ENCODE results near the gene COQ8B.

COQ8B gene

DNA sequence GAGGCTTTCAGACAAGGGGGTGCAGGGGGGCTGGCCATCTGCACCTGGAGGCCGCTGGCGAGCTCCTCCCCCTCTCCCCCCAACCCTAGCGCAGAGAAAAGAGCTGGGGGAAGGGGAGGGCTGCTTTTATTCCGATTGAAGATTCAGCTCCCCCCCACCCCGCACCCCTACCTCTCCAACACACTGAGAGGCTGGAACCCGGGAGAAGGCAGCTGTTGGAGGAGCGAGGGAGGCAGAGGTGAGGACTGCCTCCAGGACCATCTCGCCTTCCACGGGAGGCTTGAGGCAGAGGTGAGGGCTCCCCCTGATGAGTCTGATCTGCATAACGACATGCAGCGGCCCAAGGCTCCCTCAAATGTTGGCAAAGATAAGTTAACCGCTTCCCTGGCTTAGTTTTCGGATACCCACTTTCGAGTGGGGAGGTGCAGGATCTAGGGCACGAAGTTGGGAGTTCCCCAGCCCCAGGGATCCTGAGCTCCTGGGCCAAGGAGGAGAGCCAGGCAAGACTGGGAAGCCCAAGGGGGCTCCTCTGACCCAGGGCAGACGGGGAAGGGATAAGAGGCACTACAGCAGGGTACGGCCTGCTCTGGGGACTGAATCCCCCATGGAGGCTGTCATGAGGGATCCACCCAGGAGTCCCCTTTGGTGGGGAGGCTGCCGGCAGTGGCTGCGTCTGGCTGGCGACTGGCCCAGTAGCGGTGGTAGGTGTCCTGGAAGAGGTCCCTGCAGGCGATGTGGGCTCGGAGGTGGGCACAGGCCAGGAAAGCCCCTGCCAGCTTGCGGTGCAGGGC is 25.1 kb downstream of the COQ8B start:
- no peak for DNase-seq (ENCODE audit: low read depth)

GRCh38 chr19:40690693-40691420 is 25.8 kb downstream of the COQ8B start:
- DNase-seq (ENCODE audit: low read depth) = peak; percentile 32

GRCh38 chr19:40690050-40690692 is 26.5 kb downstream of the COQ8B start, which contains the start of gene NUMBL:
NUMBL (minus strand) TSS chr19:40690651; CDS start chr19:40690483, 168 bp downstream.
- no peak for DNase-seq (ENCODE audit: low read depth)

GRCh38 chr19:40689339-40690049 is 27.2 kb downstream of the COQ8B start:
- no peak for DNase-seq (ENCODE audit: low read depth)

DNA sequence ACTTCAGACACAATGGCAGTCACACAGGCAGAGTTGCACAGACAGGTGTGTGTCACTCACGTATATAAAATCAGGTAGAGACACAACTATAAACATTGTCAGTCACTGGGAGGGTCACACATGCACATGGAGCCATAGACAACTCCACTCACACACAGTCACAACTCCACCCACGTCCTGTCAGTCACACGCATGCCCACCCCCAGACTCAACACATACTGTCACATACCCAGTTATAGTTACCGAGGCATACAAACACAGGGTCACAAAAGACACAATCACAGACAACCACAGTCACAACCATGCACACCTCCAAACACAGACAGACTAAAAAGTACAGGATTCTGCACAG is 27.7 kb downstream of the COQ8B start:
- no peak for DNase-seq (ENCODE audit: low read depth)

DNA sequence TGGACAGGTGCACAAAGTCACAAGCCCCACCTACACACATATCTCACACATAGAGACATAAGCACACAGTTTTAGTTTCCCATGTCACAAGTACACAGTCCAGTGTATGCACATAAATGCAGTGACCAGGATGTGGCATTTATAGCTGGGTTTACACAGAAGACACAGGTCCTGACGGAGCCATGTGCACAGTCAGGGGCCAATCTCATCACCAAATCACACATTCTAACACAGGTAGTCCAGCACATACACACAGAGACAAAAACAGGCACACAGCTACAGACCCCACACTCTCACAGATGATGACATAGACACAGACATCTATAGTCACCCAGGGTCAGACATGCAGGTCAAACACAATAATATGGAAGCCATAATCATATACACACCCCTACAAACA is 28.4 kb downstream of the COQ8B start:
- DNase-seq (ENCODE audit: low read depth) = no peak

DNA sequence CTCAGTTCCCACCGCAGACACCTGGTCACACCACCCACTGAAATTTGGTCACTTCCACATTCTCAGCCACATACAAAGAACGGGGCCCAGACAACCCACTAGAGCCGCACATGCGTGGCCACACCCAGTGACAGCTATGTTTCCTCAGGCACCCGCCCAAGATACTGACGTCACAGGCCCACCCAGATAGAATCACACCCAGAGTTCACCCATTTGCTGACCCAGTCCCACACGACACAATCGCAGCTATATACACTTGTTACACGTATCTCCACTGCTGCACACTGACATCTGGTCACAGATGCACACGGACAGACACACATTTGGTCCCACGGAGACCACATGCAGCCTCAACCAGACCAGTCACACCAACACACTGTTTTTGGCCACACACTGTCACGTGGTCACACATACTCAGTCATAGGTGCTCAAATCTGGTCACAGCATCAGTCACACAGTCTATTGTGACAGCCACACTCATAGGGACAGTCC is 29.1 kb downstream of the COQ8B start:
- no peak for DNase-seq (ENCODE audit: low read depth)

DNA sequence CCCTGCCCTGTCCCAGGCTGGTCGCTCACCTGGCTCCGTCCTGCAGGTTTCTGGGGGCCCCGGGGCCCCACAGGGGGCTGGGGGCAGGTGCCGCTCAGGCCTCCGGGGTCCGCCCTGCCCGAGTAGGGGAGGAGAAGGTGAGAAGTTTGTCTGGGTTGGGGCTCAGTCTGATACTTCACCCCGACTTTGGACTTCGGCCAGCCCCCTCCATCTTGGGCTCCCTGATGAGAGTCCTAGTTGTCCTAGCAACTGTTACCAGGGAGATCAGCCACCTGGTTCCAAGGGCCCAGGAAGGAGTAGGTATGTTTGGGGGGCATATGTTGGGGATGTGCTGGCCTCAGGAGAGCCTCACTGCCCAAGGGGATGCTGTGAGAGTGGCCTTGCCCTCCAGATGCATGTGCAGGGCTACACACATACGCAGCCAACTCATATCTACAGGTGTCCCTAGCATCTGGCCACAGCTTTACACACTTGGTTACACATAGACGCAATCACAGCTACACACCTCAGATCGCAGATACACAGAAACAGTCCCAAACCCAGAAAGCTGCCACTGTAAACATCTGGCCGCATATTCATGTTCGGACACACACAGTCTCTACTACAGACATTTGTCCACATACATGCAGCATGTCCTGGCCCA is 29.7 kb downstream of the COQ8B start:
- no peak for DNase-seq (ENCODE audit: low read depth)

DNA sequence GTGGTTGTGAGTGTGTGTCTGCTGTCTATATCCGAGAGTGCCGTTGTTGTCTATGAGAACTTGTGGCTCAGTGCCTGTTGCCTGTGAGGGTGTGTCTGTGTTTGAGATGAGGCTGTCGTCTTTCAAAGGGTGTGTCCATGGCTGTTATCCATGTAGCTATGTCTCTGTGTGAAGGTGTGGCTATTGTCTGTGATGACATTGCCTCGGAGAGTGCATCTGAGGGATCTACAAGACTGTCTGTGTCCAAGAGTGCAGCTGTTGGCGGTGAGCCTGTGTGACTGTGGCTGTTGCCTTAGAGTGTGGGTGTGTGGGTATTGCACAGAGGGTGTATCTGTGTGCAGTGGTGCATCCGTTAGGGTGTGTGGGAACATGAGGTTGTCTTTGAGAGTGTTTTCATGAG is 31.1 kb downstream of the COQ8B start:
- DNase-seq (ENCODE audit: low read depth) = no peak

- no peak for DNase-seq (ENCODE audit: low read depth)
Observed at GRCh38 chr19:40685016-40685526, 31.6 kb downstream of the COQ8B start.

DNA sequence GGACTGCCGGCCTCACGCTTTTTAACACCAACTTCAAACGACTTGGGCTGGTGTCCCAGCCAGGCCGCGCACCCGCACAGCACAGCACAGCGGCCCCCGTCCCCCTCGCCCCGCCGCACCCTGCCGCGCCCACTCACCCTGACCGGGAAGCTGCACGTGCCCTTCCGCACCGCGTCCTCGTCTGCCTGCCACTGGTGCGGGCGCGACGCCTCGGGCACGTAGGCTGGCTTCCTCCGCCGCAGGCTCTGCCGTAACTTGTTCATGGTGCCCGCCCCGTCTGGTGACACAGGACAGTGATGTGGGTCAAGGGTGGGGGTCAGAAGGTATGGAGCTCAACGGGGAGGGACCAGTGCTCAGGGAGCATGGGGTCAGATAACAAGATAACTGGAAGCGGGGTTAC is 32.4 kb downstream of the COQ8B start:
- no peak for DNase-seq (ENCODE audit: low read depth)

DNA sequence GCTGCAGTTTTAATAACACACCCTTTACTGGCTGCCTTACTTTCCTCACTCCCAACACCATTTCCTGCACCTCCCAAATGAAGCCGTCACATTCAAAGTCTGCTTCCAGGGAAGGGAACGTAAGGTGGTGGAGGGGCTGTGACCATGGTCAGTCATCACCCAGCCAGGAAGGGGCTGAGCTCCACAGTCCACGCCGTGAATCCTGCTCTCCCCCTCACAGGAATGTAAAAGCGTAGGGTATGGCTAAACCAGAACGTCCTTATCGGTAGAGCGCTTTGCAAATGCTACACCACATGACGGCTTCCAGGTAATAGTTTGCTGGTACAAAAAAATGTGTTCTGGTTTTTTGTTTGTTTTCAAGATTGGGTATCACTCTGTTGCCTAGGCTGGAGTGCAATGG is 33.2 kb downstream of the COQ8B start:
- no peak for DNase-seq (ENCODE audit: low read depth)

DNA sequence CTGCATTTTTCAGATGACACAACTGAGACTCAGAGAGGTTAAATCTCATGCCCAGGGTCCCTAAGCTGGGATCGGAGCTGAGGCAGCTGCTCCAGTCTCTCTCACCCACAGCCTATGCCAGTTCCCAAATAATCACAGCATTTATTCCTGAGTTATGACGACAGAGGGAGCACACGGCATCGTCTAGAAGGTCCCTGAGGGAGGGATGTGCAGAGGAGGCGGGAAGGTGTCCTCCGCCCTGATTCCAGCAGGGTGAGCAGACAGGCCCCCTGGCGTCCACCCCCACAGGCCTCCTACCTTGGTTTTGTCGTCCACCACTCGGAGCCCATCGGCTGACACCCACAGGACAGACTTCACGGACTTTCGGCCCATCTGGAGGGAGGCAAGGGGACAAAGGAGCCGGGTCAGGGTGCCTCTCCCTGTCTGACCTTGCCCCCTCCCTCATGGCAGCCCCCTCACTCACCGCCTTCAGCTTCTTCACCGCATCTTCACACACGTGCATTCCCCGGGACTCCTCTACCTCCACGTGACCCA is 34.2 kb downstream of the COQ8B start:
- DNase-seq (ENCODE audit: low read depth) = no peak

DNA sequence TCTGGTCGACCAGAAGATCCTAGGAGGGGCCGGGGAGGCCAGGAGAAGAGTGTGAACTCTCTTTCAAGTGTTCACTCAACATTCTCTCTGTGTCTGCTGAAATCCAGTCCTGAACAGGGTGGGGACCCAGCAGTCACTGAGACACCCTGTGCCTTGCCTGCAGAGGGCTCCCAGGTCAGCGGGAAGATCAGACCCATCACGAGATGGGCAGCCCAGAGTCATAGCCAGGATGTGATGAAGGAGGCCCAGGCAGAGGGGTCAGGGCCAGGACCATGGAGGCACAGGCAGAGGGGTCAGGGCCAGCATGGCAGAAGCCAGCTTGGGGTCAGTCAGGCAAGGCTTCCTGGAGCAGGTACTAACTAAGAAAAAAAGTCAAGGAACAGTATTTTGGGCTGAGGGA is 35.6 kb downstream of the COQ8B start:
- no peak for DNase-seq (ENCODE audit: low read depth)

DNA sequence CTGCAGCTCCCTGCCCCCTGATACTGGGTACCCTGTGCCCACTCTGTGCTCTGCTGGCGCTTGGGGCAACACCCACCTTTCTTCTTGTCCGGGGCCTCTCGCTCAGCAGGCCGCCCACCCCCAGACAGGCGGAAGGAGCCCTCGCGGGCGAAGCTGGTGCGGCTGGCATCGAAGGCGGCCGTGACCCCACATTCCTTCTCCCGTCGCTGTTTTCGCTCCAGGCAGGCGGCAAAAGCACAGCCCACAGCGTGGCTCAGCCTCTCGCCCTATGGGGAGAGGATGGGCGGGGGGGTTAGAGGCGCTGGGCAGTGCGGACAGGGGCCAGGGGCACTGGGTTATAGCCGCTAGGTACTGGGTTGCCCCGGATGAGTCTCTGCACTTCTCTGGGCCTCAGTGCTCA is 39.5 kb downstream of the COQ8B start:
- DNase-seq (ENCODE audit: low read depth) = no peak

GRCh38 chr19:40674291-40674690 is 42.4 kb downstream of the COQ8B start:
- DNase-seq (ENCODE audit: low read depth) = no peak

DNA sequence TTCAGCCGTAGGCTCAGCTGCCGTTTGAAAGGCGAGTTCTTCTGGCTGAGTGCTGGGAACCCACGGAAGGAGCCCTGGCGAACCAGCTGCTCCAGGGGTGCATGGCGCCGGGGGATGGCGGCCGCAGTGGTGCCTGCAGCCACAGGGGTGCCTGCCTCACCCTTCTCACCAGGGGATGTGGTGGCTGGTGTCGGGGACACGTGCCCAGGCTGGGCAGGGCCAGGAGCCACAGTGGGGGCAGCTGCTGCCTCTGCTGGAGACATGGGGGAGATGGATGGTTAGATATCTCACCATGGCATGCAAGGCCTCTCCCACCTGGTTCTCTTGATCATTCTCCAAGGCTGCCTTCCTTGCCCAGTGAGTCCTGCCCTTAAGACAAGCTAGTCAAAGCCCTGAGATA is 43.3 kb downstream of the COQ8B start:
- DNase-seq (ENCODE audit: low read depth) = no peak

DNA sequence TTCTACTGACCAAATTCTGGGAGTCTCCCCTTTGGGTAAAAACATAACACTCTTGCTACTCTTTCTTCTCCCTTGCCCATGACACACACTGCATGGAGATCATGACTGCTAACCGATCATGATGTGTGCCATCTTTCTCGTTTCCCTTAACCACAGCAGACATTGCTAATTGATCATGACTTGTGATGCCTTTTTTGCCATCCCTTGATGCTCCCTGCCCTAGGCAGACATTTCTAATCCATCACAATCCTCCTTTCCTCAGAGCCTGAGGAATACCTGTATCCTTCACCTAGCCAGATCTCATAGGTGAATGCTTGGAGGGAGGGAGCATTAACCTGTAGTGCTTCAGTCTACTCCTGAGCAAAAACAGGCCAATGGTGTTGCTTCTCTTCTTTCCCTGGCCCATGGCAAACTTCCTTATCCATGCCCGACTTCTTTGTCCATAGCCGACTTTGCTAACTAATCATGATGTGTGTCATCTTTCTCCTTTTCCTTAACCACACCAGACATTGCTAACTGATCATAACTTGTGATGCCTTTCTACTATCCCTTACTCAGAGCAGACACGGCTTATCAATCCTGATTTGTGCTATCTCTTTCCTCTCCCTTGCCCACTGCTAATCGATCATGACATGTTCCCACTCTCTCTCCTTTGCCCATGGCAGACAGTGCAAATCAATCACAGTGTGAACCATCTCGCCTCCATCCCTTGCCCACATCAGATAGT is 44.0 kb downstream of the COQ8B start:
- DNase-seq (ENCODE audit: low read depth) = no peak

DNA sequence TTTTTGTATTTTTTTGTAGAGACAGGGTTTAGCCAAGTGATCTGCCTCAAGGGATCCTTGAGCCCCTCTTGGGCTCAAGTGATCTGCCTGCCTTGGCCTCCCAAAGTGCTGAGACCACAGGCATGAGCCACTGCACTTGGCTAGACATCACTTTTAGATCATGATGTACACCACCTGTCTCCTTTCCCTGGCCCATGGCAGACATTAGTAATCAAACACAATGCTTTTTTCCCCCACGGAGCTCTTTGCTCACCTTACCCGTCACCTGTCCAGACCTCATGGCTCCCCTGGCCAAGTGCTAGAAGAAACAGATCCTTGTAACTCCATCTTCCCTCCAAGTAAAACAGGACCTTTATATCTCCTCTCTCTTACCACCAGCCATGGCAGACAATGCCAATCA is 44.6 kb downstream of the COQ8B start:
- DNase-seq (ENCODE audit: low read depth) = no peak

DNA sequence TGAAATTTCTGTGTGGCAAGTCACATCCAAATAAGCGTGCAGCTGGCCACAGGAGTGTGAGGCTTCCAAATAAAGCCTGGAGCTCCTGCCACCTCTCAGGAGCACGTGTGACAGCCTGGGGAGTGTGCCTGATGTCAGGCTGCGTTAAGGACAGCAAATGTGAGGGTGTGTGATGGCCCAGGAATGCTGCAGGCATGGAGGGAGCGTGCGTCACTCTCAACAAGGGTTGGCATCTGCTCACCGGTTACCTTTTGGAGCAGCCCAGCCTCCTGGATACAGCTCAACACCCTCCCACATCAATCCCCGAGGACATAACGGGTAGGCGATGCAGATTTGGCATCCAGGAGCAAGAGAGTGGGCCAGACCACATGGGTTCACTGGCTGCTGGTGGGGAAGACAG is 45.3 kb downstream of the COQ8B start:
- DNase-seq (ENCODE audit: low read depth) = no peak

Data from GM04503 (cell line).